GM21737 (cell line): ENCODE measurements around the gene F10.

Experiments used
- ATAC-seq: cut with Tn5 transposase; IDR thresholded peaks from one replicate; pipeline ENCODE4 v1.9.1; 2021; ENCODE audit warnings: mild to moderate bottlenecking, moderate library complexity; ENCODE audit not compliant: unreplicated experiment

F10 gene

GRCh38 chr13:113115363-113116205, 7.0 kb upstream of the F10 start:
- ATAC-seq: no peak

- no peak for ATAC-seq
Observed at GRCh38 chr13:113116206-113116800, 6.3 kb upstream of the F10 start.

- no peak for ATAC-seq
Observed at GRCh38 chr13:113116871-113117271, 5.7 kb upstream of the F10 start.

GRCh38 chr13:113117335-113117872, 5.2 kb upstream of the F10 start:
- no peak for ATAC-seq

- ATAC-seq: no peak
Observed at GRCh38 chr13:113117911-113118260, 4.7 kb upstream of the F10 start.

GRCh38 chr13:113118261-113119021, 4.2 kb upstream of the F10 start:
- ATAC-seq: no peak

- ATAC-seq: no peak
Observed at GRCh38 chr13:113119166-113119821, 3.3 kb upstream of the F10 start.

- ATAC-seq: no peak
Observed at GRCh38 chr13:113119822-113120189, 2.8 kb upstream of the F10 start.

GRCh38 chr13:113120300-113121182, 2.1 kb upstream of the F10 start:
- no peak for ATAC-seq

GRCh38 chr13:113121183-113121927, 1.2 kb upstream of the F10 start:
- no peak for ATAC-seq

GRCh38 chr13:113121928-113122471, 599 bp upstream of the F10 start:
- no peak for ATAC-seq

- ATAC-seq: no peak
Observed at GRCh38 chr13:113123226-113124201, 915 bp downstream of the F10 start.

GRCh38 chr13:113124211-113124970, 1.8 kb downstream of the F10 start:
- no peak for ATAC-seq

- no peak for ATAC-seq
Observed at GRCh38 chr13:113125506-113126264, 3.1 kb downstream of the F10 start.

- no peak for ATAC-seq
Observed at GRCh38 chr13:113126265-113127150, 3.9 kb downstream of the F10 start.

- ATAC-seq: no peak
Observed at GRCh38 chr13:113129480-113129879, 6.9 kb downstream of the F10 start.
